Smooth muscle cell (in vitro differentiated cells): ENCODE measurements around the gene KLHL17. TPM values are rescaled to one million over a fixed set of nuclear protein-coding genes. Genes with fewer than 3 reads are reported as not detected.

ENCODE experiments used
- DNase-seq: peaks from one replicate; lab custom pipeline; 2025; ENCODE audit not compliant: unreplicated experiment; lab: John Stamatoyannopoulos, UW
- H2AFZ ChIP-seq: fragments of 200-600 bp; sonication (generic); 2 replicates; pipeline ENCODE4 v1.6.0; 2016; ENCODE audit warnings: antibody characterized with exemption, low read depth, mild to moderate bottlenecking
- H3F3A ChIP-seq: fragments of 200-600 bp; sonication (generic); 2 replicates; pipeline ENCODE4 v1.6.0; 2017; ENCODE audit warnings: antibody characterized with exemption, low read depth
- H3K27ac ChIP-seq: fragments of 200-600 bp; sonication (generic); 2 replicates; pipeline ENCODE4 v1.5.1; 2016; ENCODE audit warnings: low read depth, mild to moderate bottlenecking
- H3K27me3 ChIP-seq: fragments of 200-600 bp; sonication (generic); 2 replicates; pipeline ENCODE4 v1.6.1; 2016; ENCODE audit warnings: low read depth, mild to moderate bottlenecking
- H3K36me3 ChIP-seq: fragments of 200-600 bp; sonication (generic); 2 replicates; pipeline ENCODE4 v1.5.1; 2016; ENCODE audit warnings: low read depth
- H3K4me1 ChIP-seq: fragments of 200-600 bp; sonication (generic); 2 replicates; pipeline ENCODE4 v1.5.1; 2016; ENCODE audit warnings: low read depth
- H3K4me2 ChIP-seq: fragments of 200-600 bp; sonication (generic); 2 replicates; pipeline ENCODE4 v1.6.0; 2016; ENCODE audit warnings: mild to moderate bottlenecking
- H3K4me3 ChIP-seq: fragments of 200-600 bp; sonication (generic); 2 replicates; pipeline ENCODE4 v1.5.1; 2016; ENCODE audit warnings: mild to moderate bottlenecking
- H3K79me2 ChIP-seq: fragments of 200-600 bp; sonication (generic); 2 replicates; pipeline ENCODE4 v1.6.0; 2016; ENCODE audit warnings: low read depth, mild to moderate bottlenecking
- H3K9ac ChIP-seq: fragments of 200-600 bp; sonication (generic); 2 replicates; pipeline ENCODE4 v1.6.0; 2016; ENCODE audit warnings: low read depth
- H3K9me3 ChIP-seq: fragments of 200-600 bp; sonication (generic); replicated peaks from 2 replicates; pipeline ENCODE4 v1.5.1; 2016; ENCODE audit warnings: low read depth
- H4K20me1 ChIP-seq: fragments of 200-600 bp; sonication (generic); 2 replicates; pipeline ENCODE4 v1.6.0; 2016; ENCODE audit warnings: low read depth
- CTCF ChIP-seq: fragments of 200-600 bp; sonication (generic); IDR thresholded peaks from 2 replicates; pipeline ENCODE4 v1.5.1; 2017; ENCODE audit warnings: borderline replicate concordance, mild to moderate bottlenecking, antibody characterized with exemption; ENCODE audit not compliant: insufficient read depth, poor library complexity, severe bottlenecking
- WGBS: methylation state at CpG from one replicate; pipeline ENCODE4 v1.1.7; 2016; ENCODE audit warnings: low lambda C conversion rate; 5-methylcytosine and 5-hydroxymethylcytosine counted together
- polyA plus RNA-seq: library from polyadenylated mRNA; unstranded; fragments of >200 nt; fragmentation: Nextera tagmentation; extraction: Ambion mirVana; gene quantifications from 2 replicates; pipeline ENCODE4 v1.2.1, GENCODE V29; 2016
- total RNA-seq: library from RNA; depleted of rRNA; stranded (reverse); fragments of >200 nt; gene quantifications from 2 replicates; pipeline ENCODE4 v1.2.3, GENCODE V29; 2014

Gene KLHL17
- total and polyA plus RNA-seq, 2 experiments from 2014 or later = 10.2 to 29.9 TPM

GRCh38 chr1:982765-983436 lies 22.5 kb downstream of the KLHL17 start:
- Histone ChIP-seq H3K27me3 (peaks cover 15% of the 10 kb centered on the region), H3K9ac (no peak overlapping the region), H3K79me2 (no peaks in the 10 kb centered on the region), H3K4me3 (no peak overlapping the region), H4K20me1 (no peaks in the 10 kb centered on the region), H3K36me3 (no peaks in the 10 kb centered on the region), H2AFZ (no peak overlapping the region), H3K4me2 (no peak overlapping the region), H3F3A (no peaks in the 10 kb centered on the region), H3K4me1 (no peaks in the 10 kb centered on the region), H3K9me3 (no peaks in the 10 kb centered on the region), H3K27ac (no peak overlapping the region)
- DNase-seq = no peak
- no peak for TF ChIP-seq CTCF
- 88% methylated on average over 41 of the region's 43 CpGs for WGBS

- Histone ChIP-seq H2AFZ (no peak overlapping the region), H3K27me3 (peaks cover 15% of the 10 kb centered on the region), H3K9ac (no peak overlapping the region), H3K4me2 (peak overlapping the region; percentile 90), H3K36me3 (no peaks in the 10 kb centered on the region), H3K9me3 (no peaks in the 10 kb centered on the region), H3K4me1 (no peaks in the 10 kb centered on the region), H4K20me1 (no peaks in the 10 kb centered on the region), H3K79me2 (no peaks in the 10 kb centered on the region), H3K4me3 (peak overlapping the region; percentile 47), H3K27ac (no peak overlapping the region), H3F3A (no peaks in the 10 kb centered on the region)
- WGBS = 39% methylated on average over 14 of the region's 29 CpGs
- peak; percentile 90 for TF ChIP-seq CTCF
- peak; percentile 40 for DNase-seq
These were observed 23.6 kb downstream of the KLHL17 start for GRCh38 chr1:983798-984475.

GRCh38 chr1:984476-984814 lies 24.1 kb downstream of the KLHL17 start:
- Histone ChIP-seq H2AFZ (no peak overlapping the region), H3K4me2 (peak overlapping the region; percentile 90)
- DNase-seq = no peak

More at GRCh38 chr1:984476-984814, 24.1 kb downstream of the KLHL17 start:
- peaks cover 15% of the 10 kb centered on the region for H3K27me3 ChIP-seq
- no peaks in the 10 kb centered on the region for H3K79me2 ChIP-seq
- H3K9ac ChIP-seq = no peak overlapping the region
- no peaks in the 10 kb centered on the region for H4K20me1 ChIP-seq
- H3K36me3 ChIP-seq = no peaks in the 10 kb centered on the region
- peak overlapping the region; percentile 47 for H3K4me3 ChIP-seq
- no peak overlapping the region for H3K27ac ChIP-seq
- no peaks in the 10 kb centered on the region for H3F3A ChIP-seq
- 64% methylated on average over 12 of the region's 12 CpGs for WGBS
- H3K9me3 ChIP-seq = no peaks in the 10 kb centered on the region
- TF ChIP-seq CTCF = no peak
- no peaks in the 10 kb centered on the region for H3K4me1 ChIP-seq
